Naive thymus-derived CD4-positive, alpha-beta T cell (primary cell): ENCODE results near the gene GRAMD4. TPM values are rescaled to one million over a fixed set of nuclear protein-coding genes. Genes with fewer than 3 reads are reported as not detected.

Source experiments
- ATAC-seq: fragments of 150-1000 bp; cut with Tn5 transposase; 2 replicates; pipeline ENCODE4 v1.10.0; 2021; ENCODE audit warnings: mild to moderate bottlenecking, moderate library complexity
- CTCF ChIA-PET: fragments of 350-600 bp; sonication (Branson Sonifier 250); formaldehyde crosslinking; loops from one replicate; lab custom pipeline; 2021; ENCODE audit warnings: antibody characterized with exemption; lab: Charles Lee
- POLR2A ChIA-PET: fragments of 350-600 bp; sonication (Branson Sonifier 250); formaldehyde crosslinking; loops from one replicate; lab custom pipeline; 2021; ENCODE audit warnings: antibody characterized with exemption, inconsistent platforms; lab: Charles Lee
- DNase-seq, 9 donors: peaks; one replicate each; pipeline versions ENCODE4 v3.0.0 to v3.0.0-alpha.2; 2020 to 2022; ENCODE audit warnings: mixed read lengths in 1 of 9
- H3K27ac ChIP-seq: one replicate; pipeline ENCODE4 v1.7.0; 2013; ENCODE audit warnings: mild to moderate bottlenecking, low read depth, low read length, moderate library complexity
- H3K27me3 ChIP-seq, 2 donors: one replicate each; pipeline ENCODE4 v1.7.0; 2013; ENCODE audit warnings: low read length in 2 of 2, mild to moderate bottlenecking in 2 of 2, moderate library complexity in 2 of 2; ENCODE audit not compliant: control insufficient read depth in 2 of 2, insufficient read depth in 2 of 2
- H3K36me3 ChIP-seq, 3 experiments: 1 replicate in 2 of 3; 2 replicates in 1 of 3; pipeline ENCODE4 v1.7.0; 2013; ENCODE audit warnings: low read length in 3 of 3, mild to moderate bottlenecking in 3 of 3, moderate library complexity in 1 of 3; ENCODE audit not compliant: insufficient read depth in 3 of 3, control insufficient read depth in 2 of 3
- H3K4me1 ChIP-seq, 2 donors: one replicate each; pipeline ENCODE4 v1.7.0; 2013; ENCODE audit warnings: low read length in 2 of 2, mild to moderate bottlenecking in 2 of 2, moderate library complexity in 1 of 2; ENCODE audit not compliant: control insufficient read depth in 2 of 2, insufficient read depth in 2 of 2
- H3K4me3 ChIP-seq: 2 replicates; pipeline ENCODE4 v1.7.0; 2013; ENCODE audit warnings: mild to moderate bottlenecking, low read length
- H3K9me3 ChIP-seq, 3 experiments: 1 replicate in 2 of 3; 2 replicates in 1 of 3; pipeline ENCODE4 v1.7.0; 2013; ENCODE audit warnings: low read length in 3 of 3; ENCODE audit not compliant: control insufficient read depth in 2 of 3
- H3K27ac Mint-ChIP-seq, 9 donors: one replicate each; pipeline ENCODE4 v1.8.0; 2020 to 2022; ENCODE audit warnings: mixed read lengths in 9 of 9, mild to moderate bottlenecking in 8 of 9, moderate library complexity in 5 of 9, inconsistent platforms in 2 of 9
- H3K27me3 Mint-ChIP-seq, 5 donors: one replicate each; pipeline ENCODE4 v1.8.0; 2021 to 2022; ENCODE audit warnings: mixed read lengths in 5 of 5, mild to moderate bottlenecking in 1 of 5
- H3K36me3 Mint-ChIP-seq, 5 donors: one replicate each; pipeline ENCODE4 v1.8.0; 2020 to 2022; ENCODE audit warnings: mixed read lengths in 5 of 5, mild to moderate bottlenecking in 3 of 5, inconsistent platforms in 1 of 5
- H3K4me1 Mint-ChIP-seq, 7 donors: one replicate each; pipeline ENCODE4 v1.8.0; 2020 to 2022; ENCODE audit warnings: mixed read lengths in 7 of 7, mild to moderate bottlenecking in 3 of 7, inconsistent platforms in 1 of 7
- H3K4me3 Mint-ChIP-seq, 10 donors: one replicate each; pipeline ENCODE4 v1.8.0; 2020 to 2022; ENCODE audit warnings: mild to moderate bottlenecking in 10 of 10, mixed read lengths in 10 of 10, moderate library complexity in 6 of 10, inconsistent platforms in 2 of 10
- H3K9me3 Mint-ChIP-seq, 11 donors: one replicate each; pipeline ENCODE4 v1.8.0; 2020 to 2022; ENCODE audit warnings: mixed read lengths in 11 of 11, mild to moderate bottlenecking in 4 of 11, inconsistent platforms in 1 of 11, moderate library complexity in 1 of 11
- intact Hi-C, 2 donors: fragments of 100-400 bp; cut with micrococcal nuclease; formaldehyde crosslinking; loops; one replicate each; pipeline ENCODE4 v1.15.1; 2023
- polyA plus RNA-seq, 2 donors: library from polyadenylated mRNA; unstranded; fragments of 300-500 nt; fragmentation: Illumina TruSeq; gene quantifications; one replicate each; pipeline ENCODE4 v1.2.3, GENCODE V29; 2021
- total RNA-seq, 6 experiments: library from RNA in 5 of 6; stranded (reverse) in 5 of 6; gene quantifications; 1 replicate in 5 of 6; 2 replicates in 1 of 6; pipeline ENCODE4 v1.2.3 and lab custom pipeline; 2021 to 2026

The GRAMD4 gene
- total and polyA plus RNA-seq, 7 experiments from 2014 or later: 2.1 to 48.5 (median 14.8) TPM

GRCh38 chr22:46663436-46664100 lies 43.4 kb downstream of the GRAMD4 start:
- ChIA-PET POLR2A (no interaction called here), CTCF (no interaction called here)
- no peaks in the 10 kb centered on the region for H3K9me3 ChIP-seq
- Mint-ChIP-seq H3K27ac (no peak overlapping the region), H3K4me1 (peaks cover 12 to 20% (median 13%) of the 10 kb centered on the region in 7 donors), H3K4me3 (no peak overlapping the region), H3K27me3 (no peaks in the 10 kb centered on the region), H3K36me3 (peaks cover 0 to 4% (median 0%) of the 10 kb centered on the region in 5 donors), H3K9me3 (no peaks in the 10 kb centered on the region)
- intact Hi-C loops: no loop called here
- H3K4me3 ChIP-seq: no peak overlapping the region
- H3K27ac ChIP-seq: no peak overlapping the region
- peaks cover 0 to 31% (median 0%) of the 10 kb centered on the region in 3 experiments for H3K36me3 ChIP-seq
- H3K27me3 ChIP-seq: no peaks in the 10 kb centered on the region
- H3K4me1 ChIP-seq: peaks cover 8 to 9% of the 10 kb centered on the region in 2 donors
- ATAC-seq (no peak), DNase-seq (no peak)

- Mint-ChIP-seq H3K36me3 (peaks cover 0 to 8% (median 6%) of the 10 kb centered on the region in 5 donors), H3K27ac (no peak overlapping the region), H3K4me3 (no peak overlapping the region), H3K27me3 (no peaks in the 10 kb centered on the region), H3K4me1 (peaks cover 12 to 20% (median 13%) of the 10 kb centered on the region in 7 donors), H3K9me3 (no peaks in the 10 kb centered on the region)
- H3K4me3 ChIP-seq: no peak overlapping the region
- H3K4me1 ChIP-seq: peaks cover 8 to 9% of the 10 kb centered on the region in 2 donors
- H3K36me3 ChIP-seq: peaks cover 0 to 36% (median 0%) of the 10 kb centered on the region in 3 experiments
- no peaks in the 10 kb centered on the region for H3K27me3 ChIP-seq
- DNase-seq (no peak), ATAC-seq (no peak)
- ChIA-PET CTCF (no interaction called here), POLR2A (no interaction called here)
- H3K9me3 ChIP-seq: no peaks in the 10 kb centered on the region
- no peak overlapping the region for H3K27ac ChIP-seq
- intact Hi-C loops: no loop called here
These were observed 44.2 kb downstream of the GRAMD4 start for GRCh38 chr22:46664301-46664855.

GRCh38 chr22:46665151-46665695 lies 45.0 kb downstream of the GRAMD4 start:
- H3K9me3 Mint-ChIP-seq: no peaks in the 10 kb centered on the region
- no peak for DNase-seq
- Histone ChIP-seq H3K4me3 (no peak overlapping the region), H3K36me3 (peaks cover 0 to 36% (median 0%) of the 10 kb centered on the region in 3 experiments), H3K9me3 (no peaks in the 10 kb centered on the region), H3K4me1 (peaks cover 4 to 5% of the 10 kb centered on the region in 2 donors), H3K27ac (no peak overlapping the region), H3K27me3 (no peaks in the 10 kb centered on the region)
- POLR2A ChIA-PET: no interaction called here
- CTCF ChIA-PET: no interaction called here
- H3K27ac Mint-ChIP-seq: no peak overlapping the region
- ATAC-seq: no peak
- no peak overlapping the region for H3K4me3 Mint-ChIP-seq
- H3K36me3 Mint-ChIP-seq: peaks cover 0 to 8% (median 6%) of the 10 kb centered on the region in 5 donors
- intact Hi-C loops: no loop called here
- no peaks in the 10 kb centered on the region for H3K27me3 Mint-ChIP-seq
- H3K4me1 Mint-ChIP-seq: peaks cover 8 to 18% (median 9%) of the 10 kb centered on the region in 7 donors

- H3K27ac ChIP-seq: no peak overlapping the region
- H3K4me3 ChIP-seq: no peak overlapping the region
- intact Hi-C loops: no loop called here
- ChIA-PET POLR2A (interaction anchor here (0.6 kb wide), 1 partner anchor 490 kb away, joined by 3 read pairs; no protein-coding TSS in a partner anchor), CTCF (no interaction called here)
- H3K9me3 Mint-ChIP-seq: no peaks in the 10 kb centered on the region
- no peak overlapping the region for H3K27ac Mint-ChIP-seq
- no peak overlapping the region for H3K4me3 Mint-ChIP-seq
- H3K27me3 Mint-ChIP-seq: no peaks in the 10 kb centered on the region
- no peaks in the 10 kb centered on the region for H3K9me3 ChIP-seq
- H3K36me3 Mint-ChIP-seq: peaks cover 0 to 8% (median 5%) of the 10 kb centered on the region in 5 donors
- DNase-seq (no peak), ATAC-seq (no peak)
- H3K27me3 ChIP-seq: no peaks in the 10 kb centered on the region
- H3K4me1 Mint-ChIP-seq: peaks cover 2 to 12% (median 3%) of the 10 kb centered on the region in 7 donors
- peaks cover 0 to 36% (median 0%) of the 10 kb centered on the region in 3 experiments for H3K36me3 ChIP-seq
- peaks cover 0 to 3% of the 10 kb centered on the region in 2 donors for H3K4me1 ChIP-seq
These were observed 45.6 kb downstream of the GRAMD4 start for GRCh38 chr22:46665751-46666280.

- H3K36me3 Mint-ChIP-seq: peaks cover 0 to 8% (median 3%) of the 10 kb centered on the region in 5 donors
- ChIA-PET CTCF (no interaction called here), POLR2A (no interaction called here)
- H3K4me1 ChIP-seq: no peaks in the 10 kb centered on the region
- no peaks in the 10 kb centered on the region for H3K27me3 ChIP-seq
- no peak for ATAC-seq
- H3K36me3 ChIP-seq: peaks cover 0 to 36% (median 0%) of the 10 kb centered on the region in 3 experiments
- H3K27ac Mint-ChIP-seq: no peak overlapping the region
- H3K9me3 ChIP-seq: no peaks in the 10 kb centered on the region
- H3K27ac ChIP-seq: no peak overlapping the region
- intact Hi-C loops: no loop called here
- no peaks in the 10 kb centered on the region for H3K9me3 Mint-ChIP-seq
- no peaks in the 10 kb centered on the region for H3K27me3 Mint-ChIP-seq
- H3K4me1 Mint-ChIP-seq: peaks cover 0 to 10% (median 0%) of the 10 kb centered on the region in 7 donors
- H3K4me3 ChIP-seq: no peak overlapping the region
- H3K4me3 Mint-ChIP-seq: no peak overlapping the region
- no peak for DNase-seq
These were observed 46.5 kb downstream of the GRAMD4 start for GRCh38 chr22:46666577-46667244.

GRCh38 chr22:46667245-46667623 lies 47.0 kb downstream of the GRAMD4 start:
- ATAC-seq (no peak), DNase-seq (no peak)
- ChIA-PET CTCF (no interaction called here), POLR2A (no interaction called here)
- peaks cover 0 to 8% (median 3%) of the 10 kb centered on the region in 5 donors for H3K36me3 Mint-ChIP-seq
- H3K9me3 Mint-ChIP-seq: no peaks in the 10 kb centered on the region
- no peaks in the 10 kb centered on the region for H3K27me3 ChIP-seq
- no peaks in the 10 kb centered on the region for H3K27me3 Mint-ChIP-seq
- peaks cover 0 to 10% (median 0%) of the 10 kb centered on the region in 7 donors for H3K4me1 Mint-ChIP-seq
- no peak overlapping the region for H3K27ac ChIP-seq
- H3K4me3 ChIP-seq: no peak overlapping the region
- intact Hi-C loops: no loop called here
- H3K4me3 Mint-ChIP-seq: no peak overlapping the region
- no peaks in the 10 kb centered on the region for H3K4me1 ChIP-seq
- H3K9me3 ChIP-seq: no peaks in the 10 kb centered on the region
- H3K36me3 ChIP-seq: peaks cover 0 to 36% (median 0%) of the 10 kb centered on the region in 3 experiments
- H3K27ac Mint-ChIP-seq: no peak overlapping the region
